SK-N-SH treated with all-trans-retinoic acid at 6 μM for 48 hours (cell line): Measurements from ENCODE around the gene MYOD1.

Source experiments
- ATAC-seq: fragments of 200-7000 bp; cut with Tn5 transposase; 3 replicates; pipeline ENCODE4 v1.9.1; 2020; ENCODE audit warnings: mild to moderate bottlenecking, moderate library complexity
- ARNTL ChIP-seq: fragments of 450-650 bp; formaldehyde crosslinking; IDR thresholded peaks from 2 replicates; pipeline ENCODE4 v1.5.0; 2020; ENCODE audit warnings: low read depth, mild to moderate bottlenecking, moderate library complexity, borderline replicate concordance
- BACH2 ChIP-seq: fragments of 250-450 bp; sonication (Bioruptor Pico); IDR thresholded peaks from 2 replicates; pipeline ENCODE4 v1.9.0; 2021; ENCODE audit warnings: mild to moderate bottlenecking, borderline replicate concordance
- CREB5 ChIP-seq: fragments of 250-450 bp; sonication (Bioruptor Pico); IDR thresholded peaks from 2 replicates; pipeline ENCODE4 v1.5.1; 2020; ENCODE audit warnings: low read depth, mild to moderate bottlenecking, moderate library complexity
- CSDC2 ChIP-seq: fragments of 250-450 bp; sonication (Bioruptor Pico); IDR thresholded peaks from 2 replicates; pipeline ENCODE4 v1.5.0; 2020; ENCODE audit warnings: mild to moderate bottlenecking, moderate library complexity
- CSRNP3 ChIP-seq: fragments of 250-450 bp; sonication (Bioruptor Pico); IDR thresholded peaks from 2 replicates; pipeline ENCODE4 v1.5.1; 2021; ENCODE audit warnings: mild to moderate bottlenecking, moderate library complexity
- ESRRG ChIP-seq: fragments of 250-450 bp; sonication (Bioruptor Pico); IDR thresholded peaks from 2 replicates; pipeline ENCODE4 v1.6.1; 2021; ENCODE audit warnings: mild to moderate bottlenecking
- GLIS3 ChIP-seq: fragments of 250-450 bp; sonication (Bioruptor Pico); IDR thresholded peaks from 2 replicates; pipeline ENCODE4 v1.5.0; 2020; ENCODE audit warnings: mild to moderate bottlenecking, moderate library complexity
- ISL1 ChIP-seq: fragments of 250-450 bp; sonication (Bioruptor Pico); IDR thresholded peaks from 2 replicates; pipeline ENCODE4 v2.1.2; 2022; ENCODE audit warnings: mild to moderate bottlenecking, moderate library complexity
- OSR1 ChIP-seq: fragments of 250-450 bp; sonication (Bioruptor Pico); IDR thresholded peaks from 2 replicates; pipeline ENCODE4 v1.8.0; 2022; ENCODE audit warnings: moderate library complexity, mild to moderate bottlenecking, inconsistent platforms
- POU6F1 ChIP-seq: fragments of 250-450 bp; sonication (Bioruptor Pico); IDR thresholded peaks from 2 replicates; pipeline ENCODE4 v1.8.0; 2021; ENCODE audit warnings: low read depth, mild to moderate bottlenecking, moderate library complexity, borderline replicate concordance
- PPARA ChIP-seq: fragments of 250-450 bp; sonication (Bioruptor Pico); IDR thresholded peaks from 2 replicates; pipeline ENCODE4 v1.5.0; 2020; ENCODE audit warnings: mild to moderate bottlenecking, borderline replicate concordance
- RARB ChIP-seq: fragments of 250-450 bp; sonication (Bioruptor Pico); IDR thresholded peaks from 2 replicates; pipeline ENCODE4 v1.8.0; 2021; ENCODE audit warnings: mild to moderate bottlenecking, moderate library complexity
- SNAI2 ChIP-seq: fragments of 250-450 bp; sonication (Bioruptor Pico); IDR thresholded peaks from 2 replicates; pipeline ENCODE4 v1.5.0; 2020; ENCODE audit warnings: mild to moderate bottlenecking, moderate library complexity
- TCF4 ChIP-seq: fragments of 250-450 bp; sonication (Bioruptor Pico); IDR thresholded peaks from 2 replicates; pipeline ENCODE4 v1.8.0; 2021; ENCODE audit warnings: mild to moderate bottlenecking, moderate library complexity, borderline replicate concordance
- TOX ChIP-seq: fragments of 250-450 bp; sonication (Bioruptor Pico); IDR thresholded peaks from 2 replicates; pipeline ENCODE4 v1.8.0; 2021; ENCODE audit warnings: mild to moderate bottlenecking, moderate library complexity, borderline replicate concordance
- TSHZ2 ChIP-seq: fragments of 250-450 bp; sonication (Bioruptor Pico); IDR thresholded peaks from 2 replicates; pipeline ENCODE4 v1.5.0; 2020; ENCODE audit warnings: mild to moderate bottlenecking, moderate library complexity
- ZC3H10 ChIP-seq: fragments of 250-450 bp; sonication (Bioruptor Pico); IDR thresholded peaks from 2 replicates; pipeline ENCODE4 v1.5.1; 2021; ENCODE audit warnings: mild to moderate bottlenecking, moderate library complexity
- ZFP3 ChIP-seq: fragments of 250-450 bp; sonication (Bioruptor Pico); IDR thresholded peaks from 2 replicates; pipeline ENCODE4 v1.5.0; 2020; ENCODE audit warnings: mild to moderate bottlenecking, moderate library complexity
- ZFP30 ChIP-seq: fragments of 450-650 bp; formaldehyde crosslinking; IDR thresholded peaks from 2 replicates; pipeline ENCODE4 v1.5.0; 2022; ENCODE audit warnings: mild to moderate bottlenecking, moderate library complexity
- ZNF565 ChIP-seq: fragments of 450-650 bp; formaldehyde crosslinking; conservative IDR thresholded peaks from 2 replicates; pipeline ENCODE4 v1.5.0; 2020; ENCODE audit warnings: low read depth, mild to moderate bottlenecking, moderate library complexity
- ZNF70 ChIP-seq: fragments of 450-650 bp; formaldehyde crosslinking; IDR thresholded peaks from 2 replicates; pipeline ENCODE4 v1.5.0; 2020; ENCODE audit warnings: mild to moderate bottlenecking, moderate library complexity
- ZNF8 ChIP-seq: fragments of 450-650 bp; formaldehyde crosslinking; IDR thresholded peaks from 2 replicates; pipeline ENCODE4 v1.5.0; 2020; ENCODE audit warnings: mild to moderate bottlenecking, moderate library complexity

MYOD1 gene

GRCh38 chr11:17765356-17766072, 46.1 kb downstream of the MYOD1 start (continued):
- TF ChIP-seq ARNTL (CRISPR knock-in tag) (no peak), BACH2 (CRISPR knock-in tag) (no peak), ZFP30 (no peak)

- TF ChIP-seq TCF4 (no peak), ARNTL (CRISPR knock-in tag) (no peak), GLIS3 (no peak), ZC3H10 (CRISPR knock-in tag) (no peak), CSDC2 (CRISPR knock-in tag) (no peak), POU6F1 (CRISPR knock-in tag) (no peak), ISL1 (no peak), ZFP30 (no peak), ESRRG (CRISPR knock-in tag) (no peak), RARB (CRISPR knock-in tag) (no peak), ZFP3 (CRISPR knock-in tag) (no peak), TOX (CRISPR knock-in tag) (no peak), ZNF70 (no peak), SNAI2 (no peak), ZNF565 (CRISPR knock-in tag) (no peak), ZNF8 (no peak)
- TF ChIP-seq, all 23 proteins: peak for 0
Observed at GRCh38 chr11:17766073-17766359, 46.6 kb downstream of the MYOD1 start.

GRCh38 chr11:17766590-17766989, 47.2 kb downstream of the MYOD1 start:
- TF ChIP-seq ZNF565 (CRISPR knock-in tag) (no peak), OSR1 (CRISPR knock-in tag) (no peak), ZNF70 (no peak), ISL1 (no peak), CSDC2 (CRISPR knock-in tag) (no peak)
- 0 out of 3 replicates have a peak, but pooled peaks have one; percentile 26 for ATAC-seq

More at GRCh38 chr11:17766073-17766359, 46.6 kb downstream of the MYOD1 start:
- no peak for ATAC-seq

- TF ChIP-seq CSDC2 (CRISPR knock-in tag) (no peak), ZNF565 (CRISPR knock-in tag) (no peak), OSR1 (CRISPR knock-in tag) (no peak), PPARA (CRISPR knock-in tag) (no peak), ISL1 (no peak), ZFP3 (CRISPR knock-in tag) (no peak)
- no peak for ATAC-seq
Observed at GRCh38 chr11:17767301-17767885, 48.0 kb downstream of the MYOD1 start.

GRCh38 chr11:17767914-17768313, 48.5 kb downstream of the MYOD1 start:
- no peak for ATAC-seq

GRCh38 chr11:17768547-17768946, 49.2 kb downstream of the MYOD1 start:
- ATAC-seq, result no peak
- TF ChIP-seq ZC3H10 (CRISPR knock-in tag) (no peak), ZFP3 (CRISPR knock-in tag) (no peak), SNAI2 (no peak), CSRNP3 (CRISPR knock-in tag) (no peak), BACH2 (CRISPR knock-in tag) (no peak), TSHZ2 (CRISPR knock-in tag) (no peak), RARB (CRISPR knock-in tag) (no peak), ZFP30 (no peak), CREB5 (CRISPR knock-in tag) (no peak), ZNF70 (no peak)

More at GRCh38 chr11:17767914-17768313, 48.5 kb downstream of the MYOD1 start:
- TF ChIP-seq ESRRG (CRISPR knock-in tag), result no peak
- no peak for TF ChIP-seq ZC3H10 (CRISPR knock-in tag)
- no peak for TF ChIP-seq RARB (CRISPR knock-in tag)
- TF ChIP-seq ZFP3 (CRISPR knock-in tag), result no peak
- TF ChIP-seq ISL1, result no peak
- TF ChIP-seq ARNTL (CRISPR knock-in tag), result no peak
- no peak for TF ChIP-seq ZNF70
- no peak for TF ChIP-seq GLIS3
- no peak for TF ChIP-seq CSDC2 (CRISPR knock-in tag)
- no peak for TF ChIP-seq SNAI2
- no peak for TF ChIP-seq ZFP30
- TF ChIP-seq BACH2 (CRISPR knock-in tag), result no peak
- TF ChIP-seq TOX (CRISPR knock-in tag), result no peak
- no peak for TF ChIP-seq ZNF565 (CRISPR knock-in tag)
- TF ChIP-seq PPARA (CRISPR knock-in tag), result no peak
